Smooth muscle cell (in vitro differentiated cells): Measurements from ENCODE around the gene FLNC. TPM values are rescaled to one million over a fixed set of nuclear protein-coding genes. Genes with fewer than 3 reads are reported as not detected.

Experiments
- DNase-seq: peaks from one replicate; lab custom pipeline; 2025; ENCODE audit not compliant: unreplicated experiment; lab: John Stamatoyannopoulos, UW
- H2AFZ ChIP-seq: fragments of 200-600 bp; sonication (generic); 2 replicates; pipeline ENCODE4 v1.6.0; 2016; ENCODE audit warnings: antibody characterized with exemption, low read depth, mild to moderate bottlenecking
- H3F3A ChIP-seq: fragments of 200-600 bp; sonication (generic); 2 replicates; pipeline ENCODE4 v1.6.0; 2017; ENCODE audit warnings: antibody characterized with exemption, low read depth
- H3K27ac ChIP-seq: fragments of 200-600 bp; sonication (generic); 2 replicates; pipeline ENCODE4 v1.5.1; 2016; ENCODE audit warnings: low read depth, mild to moderate bottlenecking
- H3K27me3 ChIP-seq: fragments of 200-600 bp; sonication (generic); 2 replicates; pipeline ENCODE4 v1.6.1; 2016; ENCODE audit warnings: low read depth, mild to moderate bottlenecking
- H3K36me3 ChIP-seq: fragments of 200-600 bp; sonication (generic); 2 replicates; pipeline ENCODE4 v1.5.1; 2016; ENCODE audit warnings: low read depth
- H3K4me1 ChIP-seq: fragments of 200-600 bp; sonication (generic); 2 replicates; pipeline ENCODE4 v1.5.1; 2016; ENCODE audit warnings: low read depth
- H3K4me2 ChIP-seq: fragments of 200-600 bp; sonication (generic); 2 replicates; pipeline ENCODE4 v1.6.0; 2016; ENCODE audit warnings: mild to moderate bottlenecking
- H3K4me3 ChIP-seq: fragments of 200-600 bp; sonication (generic); 2 replicates; pipeline ENCODE4 v1.5.1; 2016; ENCODE audit warnings: mild to moderate bottlenecking
- H3K79me2 ChIP-seq: fragments of 200-600 bp; sonication (generic); 2 replicates; pipeline ENCODE4 v1.6.0; 2016; ENCODE audit warnings: low read depth, mild to moderate bottlenecking
- H3K9ac ChIP-seq: fragments of 200-600 bp; sonication (generic); 2 replicates; pipeline ENCODE4 v1.6.0; 2016; ENCODE audit warnings: low read depth
- H3K9me3 ChIP-seq: fragments of 200-600 bp; sonication (generic); replicated peaks from 2 replicates; pipeline ENCODE4 v1.5.1; 2016; ENCODE audit warnings: low read depth
- H4K20me1 ChIP-seq: fragments of 200-600 bp; sonication (generic); 2 replicates; pipeline ENCODE4 v1.6.0; 2016; ENCODE audit warnings: low read depth
- CTCF ChIP-seq: fragments of 200-600 bp; sonication (generic); IDR thresholded peaks from 2 replicates; pipeline ENCODE4 v1.5.1; 2017; ENCODE audit warnings: borderline replicate concordance, mild to moderate bottlenecking, antibody characterized with exemption; ENCODE audit not compliant: insufficient read depth, poor library complexity, severe bottlenecking
- WGBS: methylation state at CpG from one replicate; pipeline ENCODE4 v1.1.7; 2016; ENCODE audit warnings: low lambda C conversion rate; 5-methylcytosine and 5-hydroxymethylcytosine counted together
- polyA plus RNA-seq: library from polyadenylated mRNA; unstranded; fragments of >200 nt; fragmentation: Nextera tagmentation; extraction: Ambion mirVana; gene quantifications from 2 replicates; pipeline ENCODE4 v1.2.1, GENCODE V29; 2016
- total RNA-seq: library from RNA; depleted of rRNA; stranded (reverse); fragments of >200 nt; gene quantifications from 2 replicates; pipeline ENCODE4 v1.2.3, GENCODE V29; 2014

FLNC gene
- total and polyA plus RNA-seq, 2 experiments from 2014 or later = 31.7 to 34.2 TPM

GRCh38 chr7:128856001-128856718 lies 26.0 kb downstream of the FLNC start:
- no peaks in the 10 kb centered on the region for H3K79me2 ChIP-seq
- H3K9me3 ChIP-seq = no peaks in the 10 kb centered on the region
- H3K27ac ChIP-seq = no peak overlapping the region
- H2AFZ ChIP-seq = no peak overlapping the region
- peaks cover 13% of the 10 kb centered on the region for H3F3A ChIP-seq
- H4K20me1 ChIP-seq = no peaks in the 10 kb centered on the region
- no peaks in the 10 kb centered on the region for H3K4me1 ChIP-seq
- H3K36me3 ChIP-seq = peaks cover 6% of the 10 kb centered on the region
- H3K4me3 ChIP-seq = no peak overlapping the region
- no peak overlapping the region for H3K4me2 ChIP-seq
- no peak for TF ChIP-seq CTCF
- no peak for DNase-seq
- no peaks in the 10 kb centered on the region for H3K27me3 ChIP-seq
- H3K9ac ChIP-seq = no peak overlapping the region
- WGBS = 96% methylated on average over 17 of the region's 17 CpGs

GRCh38 chr7:128858380-128859231 lies 28.4 kb downstream of the FLNC start:
- Histone ChIP-seq H3K4me2 (no peak overlapping the region), H3K27ac (no peak overlapping the region), H2AFZ (no peak overlapping the region), H3K4me3 (no peak overlapping the region), H3K79me2 (peaks cover 5% of the 10 kb centered on the region), H4K20me1 (peaks cover 1% of the 10 kb centered on the region), H3K36me3 (no peaks in the 10 kb centered on the region), H3K4me1 (peaks cover 2% of the 10 kb centered on the region), H3K27me3 (no peaks in the 10 kb centered on the region), H3K9ac (no peak overlapping the region), H3F3A (peaks cover 13% of the 10 kb centered on the region), H3K9me3 (no peaks in the 10 kb centered on the region)
- DNase-seq = no peak
- WGBS = 94% methylated on average over 16 of the region's 18 CpGs
- no peak for TF ChIP-seq CTCF

- Histone ChIP-seq H3K9ac (no peak overlapping the region), H3K79me2 (peaks cover 14% of the 10 kb centered on the region), H4K20me1 (peaks cover 10% of the 10 kb centered on the region), H3K4me2 (no peak overlapping the region), H3K36me3 (no peaks in the 10 kb centered on the region), H3K4me3 (no peak overlapping the region), H2AFZ (no peak overlapping the region), H3K4me1 (peaks cover 8% of the 10 kb centered on the region), H3K27me3 (no peaks in the 10 kb centered on the region), H3K9me3 (no peaks in the 10 kb centered on the region), H3F3A (peaks cover 13% of the 10 kb centered on the region), H3K27ac (no peak overlapping the region)
- DNase-seq = no peak
- WGBS = 92% methylated on average over 12 of the region's 12 CpGs
- TF ChIP-seq CTCF = no peak
These were observed 29.3 kb downstream of the FLNC start for GRCh38 chr7:128859232-128860157.
